ENCODE measurements around the gene LITAF.
"Not testable (repeated sequence)": the region's sequence is repeated elsewhere in the genome, so short reads cannot be mapped to it uniquely, and the experiment has no call there.

The LITAF gene

DNA sequence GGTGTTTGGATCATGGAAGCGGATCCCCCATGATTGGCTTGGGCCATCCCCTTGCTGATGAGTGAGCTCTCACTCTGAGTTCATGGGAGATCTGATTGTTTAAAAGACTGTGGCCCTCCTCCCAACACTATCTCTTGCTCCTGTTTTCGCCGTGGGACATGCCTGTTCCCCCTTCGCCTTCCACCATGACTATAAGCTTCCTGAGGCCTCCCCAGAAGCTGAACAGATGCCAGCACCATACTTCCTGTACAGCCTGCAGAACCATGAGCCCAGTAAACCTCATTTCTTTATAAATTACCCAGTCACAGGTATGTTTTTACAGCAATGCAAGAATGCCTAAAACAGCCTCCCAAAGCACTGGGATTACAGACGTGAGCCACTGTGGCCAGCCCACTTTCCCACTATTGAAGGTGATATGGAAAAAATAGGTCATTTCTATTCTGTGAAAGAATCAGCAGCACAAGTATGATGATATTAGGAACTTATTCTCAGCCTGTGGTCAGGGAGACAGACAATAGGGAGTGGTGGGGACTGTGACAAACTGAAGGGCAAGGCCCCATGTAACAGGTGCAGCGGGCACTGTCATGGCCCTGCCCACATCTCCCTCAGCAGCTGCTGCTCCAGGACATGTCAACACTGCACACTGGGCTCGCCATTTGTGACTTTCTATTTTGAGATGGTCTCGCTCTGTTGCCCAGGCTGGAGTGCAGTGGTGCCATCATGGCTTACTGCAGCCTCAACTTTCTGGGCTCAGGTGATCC lies 33.7 kb upstream of the LITAF start:
- no peak for DNase-seq

DNA sequence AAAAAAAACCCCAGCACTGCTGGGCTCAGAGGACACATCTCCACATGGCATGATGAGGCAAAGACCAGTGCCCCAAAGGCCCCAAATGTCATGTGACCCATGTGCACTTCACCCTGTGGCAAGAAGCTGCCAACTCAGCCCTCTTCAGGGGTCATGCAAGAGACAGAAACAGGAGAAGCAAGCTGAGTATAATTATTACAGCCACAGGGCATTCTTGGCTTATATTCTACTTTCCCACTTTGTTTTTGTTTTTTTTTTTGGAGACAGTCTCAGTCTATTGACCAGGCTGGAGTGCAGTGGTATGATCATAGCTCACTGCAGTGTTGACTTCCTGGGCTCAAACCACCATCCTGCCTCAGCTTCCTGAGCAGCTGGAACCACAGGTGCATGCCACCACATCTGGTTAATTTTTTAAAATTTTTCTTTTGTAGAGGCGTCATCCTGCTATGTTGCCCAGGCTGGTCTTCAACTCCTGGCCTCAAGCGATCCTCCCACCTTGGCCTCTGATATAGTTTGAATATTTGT lies 32.7 kb upstream of the LITAF start:
- no peak for DNase-seq

GRCh38 chr16:11618107-11618717 lies 31.5 kb upstream of the LITAF start:
- no peak for DNase-seq

DNA sequence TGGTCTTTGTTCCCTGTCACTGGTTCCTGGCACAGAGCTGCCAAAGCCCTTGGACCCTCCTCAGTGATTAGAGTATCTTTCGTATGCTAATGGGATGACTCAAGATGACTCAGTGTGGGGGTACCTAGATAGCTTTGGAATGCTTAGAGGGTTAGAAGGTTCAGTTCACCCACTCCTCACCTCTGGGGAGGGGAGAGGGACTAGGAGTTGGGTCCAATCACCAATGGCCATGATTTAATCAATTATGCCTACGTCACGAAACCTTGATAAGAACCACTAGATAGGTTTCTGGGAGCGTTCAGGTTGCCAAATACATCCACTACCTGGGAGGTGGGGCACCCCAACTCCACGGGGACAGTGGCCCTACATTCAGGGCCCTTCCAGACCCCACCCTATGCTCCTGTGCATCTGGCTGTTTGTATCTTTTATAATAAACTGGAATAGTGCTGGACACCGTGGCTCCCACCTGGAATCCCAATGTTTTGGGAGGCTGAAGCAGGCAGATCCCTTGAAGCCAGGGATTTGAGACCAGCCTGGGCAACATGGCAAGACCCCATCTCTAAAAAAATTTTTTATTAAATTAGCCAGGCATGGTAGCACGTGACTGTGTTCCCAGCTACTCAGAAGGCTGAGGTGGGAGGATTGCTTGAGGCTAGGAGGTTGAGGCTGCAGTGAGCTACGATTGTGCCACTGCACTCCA lies 29.2 kb upstream of the LITAF start:
- no peak for DNase-seq

DNA sequence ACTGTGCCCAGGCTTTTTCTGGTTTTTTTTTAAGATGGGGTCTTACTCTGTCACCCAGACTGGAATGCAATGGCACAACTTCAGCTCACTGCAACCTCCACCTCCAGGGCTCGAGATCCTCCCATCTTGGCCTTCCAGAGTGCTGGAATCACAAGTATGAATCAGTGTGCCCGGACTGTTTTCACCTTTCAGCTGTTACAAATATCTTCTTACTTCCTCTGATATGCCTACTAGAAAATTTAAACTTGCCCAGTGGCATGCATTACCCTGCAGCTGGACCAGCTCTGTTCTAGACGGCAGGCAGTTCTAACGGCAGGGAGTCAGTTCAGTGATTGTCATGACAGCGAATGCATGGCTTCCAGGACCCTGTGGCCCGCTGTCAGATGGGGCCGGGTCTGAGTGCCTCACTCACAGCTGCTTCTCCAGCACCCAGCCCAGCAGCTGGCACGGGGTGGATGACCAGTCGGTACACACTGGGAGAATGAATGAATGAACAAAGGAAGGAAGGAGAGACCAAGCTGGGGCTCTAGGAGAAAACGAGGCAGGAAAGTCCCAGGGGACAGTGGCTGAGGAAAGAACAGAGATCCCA lies 28.0 kb upstream of the LITAF start:
- no peak for DNase-seq

DNA sequence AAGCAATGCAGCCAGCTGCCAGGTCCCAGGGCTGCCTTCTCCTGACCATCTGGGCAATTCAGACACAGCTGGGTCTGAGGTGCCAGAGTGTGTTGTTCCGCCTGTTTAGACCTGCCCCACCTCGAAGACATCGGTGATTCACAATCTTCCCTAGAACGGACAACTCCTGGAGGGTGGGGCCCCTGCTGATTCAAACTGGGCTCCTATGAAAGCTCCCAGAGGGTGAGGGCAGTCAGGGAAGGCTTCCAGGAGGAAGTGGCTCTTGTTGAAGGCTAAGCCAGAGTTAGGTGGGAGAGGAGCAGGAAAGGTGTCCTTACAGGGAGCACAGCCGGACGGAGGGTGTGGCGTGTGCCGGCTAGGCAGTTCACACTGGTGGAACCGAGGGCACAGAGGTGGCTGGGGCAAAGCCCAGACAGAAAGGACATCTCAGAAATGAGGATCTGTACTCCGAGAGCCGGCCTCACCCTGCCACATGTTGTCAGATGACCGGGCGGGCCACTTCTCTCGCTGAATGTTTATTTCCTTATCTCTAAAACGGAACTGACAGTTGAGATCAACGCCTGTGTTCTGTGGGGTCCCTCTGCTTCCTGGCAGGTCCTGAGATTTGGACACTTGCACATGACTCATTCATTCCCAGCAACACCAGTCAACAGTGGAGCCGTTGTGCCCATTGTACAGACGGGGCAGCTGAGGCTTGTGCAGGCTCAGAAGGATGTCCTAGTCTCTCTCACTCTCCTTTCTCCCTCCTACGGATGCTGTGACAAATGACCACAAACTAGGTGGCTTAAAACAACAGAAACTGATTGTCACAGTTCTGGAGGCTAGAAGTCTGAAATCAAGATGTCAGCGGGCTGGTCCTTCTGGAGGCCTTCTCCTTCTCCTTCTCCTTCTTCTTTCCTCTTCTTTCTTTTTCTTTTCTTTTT lies 26.9 kb upstream of the LITAF start:
- no peak for DNase-seq

DNA sequence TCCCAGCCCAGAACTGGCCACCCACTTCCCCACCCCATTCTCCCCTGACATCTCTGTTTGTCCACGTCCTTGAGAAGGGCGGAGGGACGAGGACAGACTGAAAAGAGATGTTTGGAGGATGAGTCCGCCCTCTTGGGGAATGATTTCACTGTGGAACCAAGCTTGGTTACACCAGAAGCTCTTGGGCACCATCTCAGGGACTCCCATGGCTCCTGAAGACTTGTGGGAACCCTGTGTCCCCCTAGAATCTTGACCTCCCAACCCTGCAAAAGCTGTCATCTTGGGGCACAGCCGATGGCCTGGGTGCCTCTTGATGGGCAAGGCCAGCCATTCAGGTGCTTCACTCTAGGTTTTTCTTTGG lies 25.9 kb upstream of the LITAF start:
- no peak for DNase-seq

- DNase-seq, result no peak
Measured at GRCh38 chr16:11611871-11612664, 25.3 kb upstream of the LITAF start.

DNA sequence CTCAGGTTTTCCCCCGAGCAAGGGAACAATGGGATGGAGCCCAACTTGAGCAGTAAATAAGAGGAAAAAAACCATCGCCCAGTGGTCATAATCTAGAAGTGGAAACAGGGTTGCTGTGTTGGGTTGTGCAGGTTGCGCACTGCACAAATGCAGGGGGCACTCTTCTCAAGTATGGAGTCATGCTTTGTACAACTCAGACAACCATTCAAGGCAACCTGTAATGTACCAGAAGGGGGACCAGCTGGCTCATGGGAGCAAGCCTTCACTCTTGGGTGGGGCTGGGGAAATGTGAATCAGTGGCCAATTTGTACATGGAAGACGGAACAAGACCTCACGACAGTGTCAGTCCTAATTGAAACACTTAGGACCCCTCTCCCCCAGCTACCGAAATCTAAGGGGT lies 23.9 kb upstream of the LITAF start:
- DNase-seq, result no peak

DNA sequence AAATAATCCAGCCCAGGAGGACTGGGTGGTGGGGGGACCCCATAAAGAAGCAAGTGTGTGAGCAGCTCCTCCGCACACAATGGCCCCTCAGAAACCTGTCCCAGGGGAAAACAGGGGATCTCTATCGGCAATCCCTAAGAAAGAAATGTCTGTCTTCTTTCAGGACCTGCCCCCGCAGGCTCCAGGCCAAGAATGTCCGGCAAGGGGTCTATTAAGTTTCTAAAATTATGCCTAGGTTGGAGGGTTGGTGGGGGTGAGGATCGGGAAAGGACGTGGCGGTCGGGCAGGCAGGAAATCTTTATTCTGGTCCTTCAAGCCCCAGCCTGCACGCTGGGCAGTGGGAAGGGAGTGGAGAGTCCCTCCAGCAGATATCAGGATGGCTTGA lies 23.4 kb upstream of the LITAF start:
- DNase-seq, result no peak

DNA sequence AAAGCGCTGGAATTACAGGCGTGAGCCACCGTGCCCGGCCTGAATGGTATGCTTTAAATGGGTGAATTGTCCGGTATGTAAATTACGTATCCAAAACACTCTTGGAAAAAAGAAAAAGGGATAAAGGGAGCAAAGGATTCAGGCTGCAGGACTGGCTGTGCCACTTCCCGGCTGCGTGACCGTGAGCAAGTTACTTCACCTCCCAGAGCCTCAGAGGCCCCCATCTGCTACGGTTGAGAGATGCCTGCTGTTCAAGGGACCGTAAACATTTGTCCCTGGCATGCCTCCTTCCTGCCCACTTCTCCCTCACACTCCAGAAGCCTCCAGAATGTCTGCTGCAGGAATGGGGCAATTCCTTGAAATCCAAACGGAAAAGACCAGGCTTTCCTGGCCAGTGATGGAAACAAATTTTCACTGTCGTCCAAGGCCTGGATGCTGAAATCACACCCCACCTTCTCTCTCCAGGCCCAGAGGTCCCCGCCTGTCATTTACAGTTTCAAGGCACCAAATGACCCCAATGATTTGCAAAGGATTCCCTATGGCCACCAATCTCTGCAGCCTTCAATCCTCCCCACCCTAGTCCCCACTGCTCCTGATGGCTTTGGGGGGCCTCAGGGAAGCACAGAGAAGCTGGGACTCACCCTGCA lies 22.9 kb upstream of the LITAF start:
- no peak for DNase-seq

- no peak for DNase-seq
Measured at GRCh38 chr16:11605891-11606290, 19.2 kb upstream of the LITAF start.

GRCh38 chr16:11605564-11605886 lies 18.8 kb upstream of the LITAF start:
- no peak for DNase-seq

- DNase-seq, result no peak
Measured at GRCh38 chr16:11604783-11605563, 18.3 kb upstream of the LITAF start.

DNA sequence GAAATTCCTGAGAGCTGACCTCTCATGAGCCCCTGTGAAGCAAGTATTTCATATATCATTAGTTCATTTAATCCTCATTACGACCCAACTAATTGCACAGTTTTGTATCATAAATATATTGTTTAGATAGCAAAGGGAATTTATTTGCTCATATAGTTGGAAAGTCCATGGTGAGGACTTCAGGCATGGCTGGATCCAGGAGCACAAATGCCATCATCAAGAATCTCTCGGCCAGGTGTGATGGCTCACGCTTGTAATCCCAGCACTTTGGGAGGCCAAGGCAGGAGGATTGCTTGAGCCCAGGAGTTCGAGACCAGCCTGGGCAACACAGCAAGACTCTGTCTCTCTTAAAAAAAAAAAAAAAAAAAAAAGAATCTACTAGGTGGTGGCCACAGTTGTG lies 17.6 kb upstream of the LITAF start:
- DNase-seq, result not testable (repeated sequence)

GRCh38 chr16:11603331-11603750 lies 16.6 kb upstream of the LITAF start:
- DNase-seq, result no peak

- no peak for DNase-seq
Measured at GRCh38 chr16:11602321-11602720, 15.6 kb upstream of the LITAF start.

DNA sequence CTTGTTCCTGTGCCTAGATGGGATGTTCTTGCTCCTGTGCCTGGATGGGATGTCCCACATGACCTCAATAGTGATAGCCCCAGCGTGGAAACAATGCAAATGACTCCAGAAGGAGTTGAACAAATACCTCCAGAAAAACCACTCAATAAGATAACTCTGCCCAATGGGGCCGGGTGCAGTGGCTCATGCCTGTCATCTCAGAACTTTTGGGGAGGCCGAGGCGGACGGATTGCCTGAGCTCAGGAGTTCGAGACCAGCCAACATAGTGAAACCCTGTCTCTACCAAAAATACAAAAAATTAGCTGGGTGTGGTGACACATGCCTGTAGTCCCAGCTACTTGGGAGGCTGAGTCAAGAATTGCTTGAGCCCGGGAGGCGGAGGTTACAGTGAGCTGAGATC lies 15.2 kb upstream of the LITAF start:
- no peak for DNase-seq

- no peak for DNase-seq
Measured at GRCh38 chr16:11601425-11601824, 14.7 kb upstream of the LITAF start.

GRCh38 chr16:11599579-11599978 lies 12.9 kb upstream of the LITAF start:
- no peak for DNase-seq
